MM.1S (cell line): ENCODE results near the gene HOXD11.

ENCODE experiments used
- DNase-seq: peaks from one replicate; pipeline ENCODE4 v3.0.0-alpha.2; 2015
- H2AFZ ChIP-seq: fragments of 300-600 bp; sonication (generic); 2 replicates; pipeline ENCODE4 v1.6.0; 2016; ENCODE audit warnings: antibody characterized with exemption, low read length
- H3F3A ChIP-seq: fragments of 300-600 bp; sonication (generic); 2 replicates; pipeline ENCODE4 v1.6.1; 2016; ENCODE audit warnings: mild to moderate bottlenecking, antibody characterized with exemption, low read length, moderate library complexity, mixed read lengths; ENCODE audit not compliant: insufficient read depth
- H3K27ac ChIP-seq: fragments of 300-600 bp; sonication (generic); 2 replicates; pipeline ENCODE4 v1.5.1; 2016; ENCODE audit warnings: mild to moderate bottlenecking, low read length
- H3K27me3 ChIP-seq: fragments of 300-600 bp; sonication (generic); replicated peaks from 2 replicates; pipeline ENCODE4 v1.6.0; 2016; ENCODE audit warnings: low read length; ENCODE audit not compliant: insufficient read depth
- H3K36me3 ChIP-seq: fragments of 300-600 bp; sonication (generic); replicated peaks from 2 replicates; pipeline ENCODE4 v1.6.1; 2016; ENCODE audit warnings: mild to moderate bottlenecking, low read length, mixed read lengths; ENCODE audit not compliant: insufficient read depth
- H3K4me1 ChIP-seq: fragments of 300-600 bp; sonication (generic); 2 replicates; pipeline ENCODE4 v1.6.1; 2016; ENCODE audit warnings: low read length, mixed read lengths
- H3K4me2 ChIP-seq: fragments of 300-600 bp; sonication (generic); 2 replicates; pipeline ENCODE4 v1.6.0; 2016; ENCODE audit warnings: low read depth, low read length
- H3K4me3 ChIP-seq: fragments of 300-600 bp; sonication (generic); 2 replicates; pipeline ENCODE4 v1.5.1; 2016; ENCODE audit warnings: low read length, mixed read lengths
- H3K79me2 ChIP-seq: fragments of 300-600 bp; sonication (generic); 2 replicates; pipeline ENCODE4 v1.6.1; 2016; ENCODE audit warnings: mixed run types, low read length, mixed read lengths
- H3K9ac ChIP-seq: fragments of 300-600 bp; sonication (generic); 2 replicates; pipeline ENCODE4 v1.6.1; 2016; ENCODE audit warnings: low read length, mixed read lengths
- H3K9me2 ChIP-seq: fragments of 300-600 bp; sonication (generic); replicated peaks from 2 replicates; pipeline ENCODE4 v1.6.1; 2016; ENCODE audit warnings: mild to moderate bottlenecking, low read length, mixed read lengths; ENCODE audit not compliant: insufficient read depth
- H3K9me3 ChIP-seq: fragments of 300-600 bp; sonication (generic); replicated peaks from 2 replicates; pipeline ENCODE4 v1.6.1; 2016; ENCODE audit warnings: mild to moderate bottlenecking, low read length, mixed read lengths; ENCODE audit not compliant: insufficient read depth
- H4K20me1 ChIP-seq: fragments of 300-600 bp; sonication (generic); 2 replicates; pipeline ENCODE4 v1.6.1; 2016; ENCODE audit warnings: mild to moderate bottlenecking, low read length, moderate library complexity, mixed read lengths; ENCODE audit not compliant: insufficient read depth
- EZH2 ChIP-seq: fragments of 300-600 bp; sonication (generic); optimal IDR thresholded peaks from 2 replicates; pipeline ENCODE3; 2017; ENCODE audit warnings: low read depth, mild to moderate bottlenecking, antibody characterized with exemption, low read length, mixed read lengths
- EZH2phosphoT487 ChIP-seq: fragments of 300-600 bp; sonication (generic); IDR thresholded peaks from 2 replicates; pipeline ENCODE4 v1.6.1; 2018; ENCODE audit warnings: antibody characterized with exemption, low read length
- TF ChIP-seq, protein P1 (sequence below): fragments of 300-600 bp; sonication (generic); IDR thresholded peaks from 2 replicates; pipeline ENCODE4 v1.5.1; 2016; ENCODE audit warnings: antibody characterized with exemption, low read length, mixed read lengths

The HOXD11 gene

DNA sequence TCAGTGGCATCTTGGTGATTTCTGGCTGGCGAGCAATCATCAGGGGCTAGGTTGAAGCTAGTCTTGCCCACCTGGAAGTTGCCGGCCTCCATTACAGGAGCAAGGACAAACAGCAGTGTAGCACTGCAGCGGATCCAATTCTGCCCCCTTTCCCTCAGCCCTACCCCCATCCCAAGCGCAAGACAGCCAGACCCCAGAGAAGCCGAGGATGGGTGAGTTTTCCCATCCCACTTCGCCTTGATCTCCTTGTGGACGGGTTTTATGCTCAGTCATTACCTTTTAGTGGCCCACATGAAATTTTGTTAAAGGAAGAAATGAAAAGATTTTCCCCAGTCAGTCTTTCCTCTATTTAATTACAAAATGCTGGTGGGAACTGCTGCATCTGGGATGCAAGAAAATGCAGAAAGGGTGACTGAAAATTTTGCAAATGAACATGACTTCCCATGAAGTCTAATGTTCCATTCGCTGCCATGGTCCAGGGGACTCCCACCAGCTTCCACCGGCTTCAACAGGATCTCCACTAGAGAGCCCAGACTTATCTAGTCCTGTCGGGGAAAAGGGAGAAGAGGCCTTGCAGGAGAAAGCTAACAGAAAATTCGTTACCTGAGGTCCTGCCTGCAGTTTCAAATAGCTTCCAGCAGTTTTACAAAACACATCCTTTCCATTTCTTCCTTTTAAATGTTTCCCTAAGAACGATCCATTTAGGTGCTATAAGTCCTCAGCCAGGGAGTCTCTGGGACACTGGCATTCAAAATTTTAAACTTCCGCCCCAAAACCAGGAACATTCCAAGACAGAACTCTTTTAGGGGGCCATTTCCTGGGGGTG is 13.5 kb downstream of the HOXD11 start:
- H3F3A ChIP-seq: no peaks in the 10 kb centered on the region
- H3K9me3 ChIP-seq: no peaks in the 10 kb centered on the region
- H3K36me3 ChIP-seq: no peaks in the 10 kb centered on the region
- no peak overlapping the region for H3K4me3 ChIP-seq
- TF ChIP-seq, protein P1, sequence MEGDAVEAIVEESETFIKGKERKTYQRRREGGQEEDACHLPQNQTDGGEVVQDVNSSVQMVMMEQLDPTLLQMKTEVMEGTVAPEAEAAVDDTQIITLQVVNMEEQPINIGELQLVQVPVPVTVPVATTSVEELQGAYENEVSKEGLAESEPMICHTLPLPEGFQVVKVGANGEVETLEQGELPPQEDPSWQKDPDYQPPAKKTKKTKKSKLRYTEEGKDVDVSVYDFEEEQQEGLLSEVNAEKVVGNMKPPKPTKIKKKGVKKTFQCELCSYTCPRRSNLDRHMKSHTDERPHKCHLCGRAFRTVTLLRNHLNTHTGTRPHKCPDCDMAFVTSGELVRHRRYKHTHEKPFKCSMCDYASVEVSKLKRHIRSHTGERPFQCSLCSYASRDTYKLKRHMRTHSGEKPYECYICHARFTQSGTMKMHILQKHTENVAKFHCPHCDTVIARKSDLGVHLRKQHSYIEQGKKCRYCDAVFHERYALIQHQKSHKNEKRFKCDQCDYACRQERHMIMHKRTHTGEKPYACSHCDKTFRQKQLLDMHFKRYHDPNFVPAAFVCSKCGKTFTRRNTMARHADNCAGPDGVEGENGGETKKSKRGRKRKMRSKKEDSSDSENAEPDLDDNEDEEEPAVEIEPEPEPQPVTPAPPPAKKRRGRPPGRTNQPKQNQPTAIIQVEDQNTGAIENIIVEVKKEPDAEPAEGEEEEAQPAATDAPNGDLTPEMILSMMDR: no peak
- TF ChIP-seq EZH2phosphoT487 (no peak), EZH2 (no peak)
- no peak overlapping the region for H2AFZ ChIP-seq
- no peak overlapping the region for H3K9ac ChIP-seq
- no peaks in the 10 kb centered on the region for H3K4me1 ChIP-seq
- no peaks in the 10 kb centered on the region for H4K20me1 ChIP-seq
- H3K27ac ChIP-seq: no peak overlapping the region
- H3K4me2 ChIP-seq: no peak overlapping the region
- H3K79me2 ChIP-seq: no peaks in the 10 kb centered on the region
- no peaks in the 10 kb centered on the region for H3K9me2 ChIP-seq
- DNase-seq: no peak
- peaks cover 40% of the 10 kb centered on the region for H3K27me3 ChIP-seq

DNA sequence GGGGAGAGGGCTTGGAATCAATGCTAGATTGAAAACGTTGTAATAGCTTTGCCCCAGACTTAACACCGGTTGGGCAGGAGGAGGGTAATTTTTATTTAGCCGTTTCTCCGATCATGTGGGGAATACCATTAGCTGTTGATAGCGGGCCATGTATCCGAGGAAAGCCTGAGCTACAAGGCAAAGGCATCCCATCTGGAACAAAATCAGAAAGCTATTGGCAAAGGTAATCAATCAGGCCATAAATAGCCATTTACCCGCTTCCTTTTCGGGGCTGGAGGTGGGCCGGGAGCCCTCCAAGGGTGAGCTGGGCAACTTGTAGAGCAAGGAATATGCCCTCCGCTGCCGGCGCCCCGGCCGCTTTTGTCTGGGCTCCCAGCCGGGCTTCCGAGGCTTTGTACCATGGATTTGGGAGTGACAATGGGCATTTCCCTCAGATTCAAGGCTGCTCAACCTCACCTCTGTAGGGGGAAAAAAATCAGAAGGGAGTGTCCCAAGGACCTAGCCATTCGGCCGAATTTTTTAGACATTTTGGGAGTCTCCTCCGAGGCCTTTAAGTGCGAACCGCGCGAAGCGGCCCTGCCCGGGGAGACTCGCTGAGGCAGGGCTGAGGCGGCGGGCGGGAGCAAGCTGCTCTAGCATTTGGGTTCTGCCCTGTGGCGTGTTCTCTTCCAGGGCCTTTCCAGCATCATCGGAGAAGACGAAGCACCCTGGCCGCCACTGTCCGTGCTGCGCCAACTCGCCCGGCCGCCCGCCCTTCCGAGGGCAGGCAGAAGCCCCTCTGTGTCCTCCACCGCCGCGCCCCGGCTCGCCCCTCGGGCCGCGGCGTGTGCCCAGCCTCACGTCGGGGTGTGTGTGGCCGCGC is 14.3 kb downstream of the HOXD11 start:
- Histone ChIP-seq H3K4me3 (no peak overlapping the region), H4K20me1 (no peaks in the 10 kb centered on the region), H3F3A (no peaks in the 10 kb centered on the region), H3K9me2 (no peaks in the 10 kb centered on the region), H2AFZ (no peak overlapping the region), H3K27me3 (peaks cover 38% of the 10 kb centered on the region), H3K9me3 (no peaks in the 10 kb centered on the region), H3K4me2 (no peak overlapping the region), H3K36me3 (no peaks in the 10 kb centered on the region), H3K27ac (no peak overlapping the region), H3K79me2 (no peaks in the 10 kb centered on the region), H3K9ac (no peak overlapping the region), H3K4me1 (no peaks in the 10 kb centered on the region)
- no peak for DNase-seq
- TF ChIP-seq, protein P1: no peak
- no peak for TF ChIP-seq EZH2

DNA sequence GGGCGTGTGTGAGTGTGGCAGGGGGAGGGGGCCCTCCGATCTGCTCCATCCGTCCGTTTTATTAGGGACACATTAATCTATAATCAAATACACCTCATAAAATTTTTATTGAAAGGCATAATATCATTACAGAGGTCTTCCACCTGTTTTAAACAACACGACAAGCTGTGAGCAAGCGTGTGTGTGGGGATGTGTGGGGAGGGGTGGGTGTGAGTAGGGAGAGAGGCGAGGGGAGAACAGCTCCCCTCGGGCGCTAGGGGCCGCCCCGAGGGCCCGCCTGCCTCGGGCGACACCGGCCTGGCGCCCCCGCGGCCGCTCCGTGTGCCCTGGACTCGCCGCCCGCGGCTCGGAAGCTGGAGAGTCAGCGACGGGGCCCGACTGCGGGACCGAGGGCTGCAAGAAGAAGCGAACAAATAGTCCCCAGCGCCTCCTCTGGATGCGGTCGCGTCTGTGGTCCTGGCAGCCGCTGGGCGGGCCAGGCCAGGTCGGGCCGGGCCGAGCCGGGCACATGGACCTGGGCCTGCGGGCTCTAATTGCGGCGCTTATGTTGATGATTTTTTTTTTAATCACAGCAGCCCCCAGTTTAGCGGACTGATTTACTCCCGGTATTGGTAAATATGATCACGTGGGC is 15.1 kb downstream of the HOXD11 start:
- H3K4me2 ChIP-seq: no peak overlapping the region
- H3K27me3 ChIP-seq: peaks cover 30% of the 10 kb centered on the region
- H3K9me2 ChIP-seq: no peaks in the 10 kb centered on the region
- no peaks in the 10 kb centered on the region for H3K4me1 ChIP-seq
- H2AFZ ChIP-seq: no peak overlapping the region
- no peak overlapping the region for H3K9ac ChIP-seq
- no peaks in the 10 kb centered on the region for H4K20me1 ChIP-seq
- no peaks in the 10 kb centered on the region for H3K79me2 ChIP-seq
- no peaks in the 10 kb centered on the region for H3F3A ChIP-seq
- H3K27ac ChIP-seq: no peak overlapping the region
- DNase-seq: no peak
- no peak overlapping the region for H3K4me3 ChIP-seq
- H3K9me3 ChIP-seq: no peaks in the 10 kb centered on the region
- TF ChIP-seq, protein P1: no peak
- no peak for TF ChIP-seq EZH2phosphoT487
- TF ChIP-seq EZH2: no peak
- no peaks in the 10 kb centered on the region for H3K36me3 ChIP-seq
